ENCODE data around the gene CYFIP2.

CYFIP2 gene

DNA sequence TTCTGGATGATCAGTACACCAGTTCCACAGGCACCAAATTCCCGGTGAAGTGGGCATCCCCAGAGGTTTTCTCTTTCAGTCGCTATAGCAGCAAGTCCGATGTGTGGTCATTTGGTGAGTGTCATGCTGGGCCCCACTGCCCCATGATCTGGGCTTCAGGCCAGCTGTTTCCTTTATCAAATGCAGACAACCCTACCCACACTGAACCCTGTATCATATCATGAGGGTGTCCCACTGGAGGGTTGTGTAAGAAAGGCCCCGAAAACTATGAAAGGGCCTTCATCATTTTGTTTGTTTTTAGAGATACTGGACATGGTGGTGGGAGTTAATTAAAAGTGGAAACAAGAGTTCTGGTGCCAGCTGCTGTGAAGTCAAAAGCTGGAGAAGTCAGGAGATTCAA is 20.0 kb upstream of the CYFIP2 start:
- no peak for TF ChIP-seq GABPA (IDR thresholded peaks at IDR 0.05; ENCODE audit: low read depth)
- TF ChIP-seq SPI1 (IDR thresholded peaks at IDR 0.05; ENCODE audit: borderline replicate concordance, low read depth), result no peak
- TF ChIP-seq POLR2AphosphoS5 (IDR thresholded peaks at IDR 0.05; ENCODE audit: low read depth), result no peak
- TF ChIP-seq, protein P1, sequence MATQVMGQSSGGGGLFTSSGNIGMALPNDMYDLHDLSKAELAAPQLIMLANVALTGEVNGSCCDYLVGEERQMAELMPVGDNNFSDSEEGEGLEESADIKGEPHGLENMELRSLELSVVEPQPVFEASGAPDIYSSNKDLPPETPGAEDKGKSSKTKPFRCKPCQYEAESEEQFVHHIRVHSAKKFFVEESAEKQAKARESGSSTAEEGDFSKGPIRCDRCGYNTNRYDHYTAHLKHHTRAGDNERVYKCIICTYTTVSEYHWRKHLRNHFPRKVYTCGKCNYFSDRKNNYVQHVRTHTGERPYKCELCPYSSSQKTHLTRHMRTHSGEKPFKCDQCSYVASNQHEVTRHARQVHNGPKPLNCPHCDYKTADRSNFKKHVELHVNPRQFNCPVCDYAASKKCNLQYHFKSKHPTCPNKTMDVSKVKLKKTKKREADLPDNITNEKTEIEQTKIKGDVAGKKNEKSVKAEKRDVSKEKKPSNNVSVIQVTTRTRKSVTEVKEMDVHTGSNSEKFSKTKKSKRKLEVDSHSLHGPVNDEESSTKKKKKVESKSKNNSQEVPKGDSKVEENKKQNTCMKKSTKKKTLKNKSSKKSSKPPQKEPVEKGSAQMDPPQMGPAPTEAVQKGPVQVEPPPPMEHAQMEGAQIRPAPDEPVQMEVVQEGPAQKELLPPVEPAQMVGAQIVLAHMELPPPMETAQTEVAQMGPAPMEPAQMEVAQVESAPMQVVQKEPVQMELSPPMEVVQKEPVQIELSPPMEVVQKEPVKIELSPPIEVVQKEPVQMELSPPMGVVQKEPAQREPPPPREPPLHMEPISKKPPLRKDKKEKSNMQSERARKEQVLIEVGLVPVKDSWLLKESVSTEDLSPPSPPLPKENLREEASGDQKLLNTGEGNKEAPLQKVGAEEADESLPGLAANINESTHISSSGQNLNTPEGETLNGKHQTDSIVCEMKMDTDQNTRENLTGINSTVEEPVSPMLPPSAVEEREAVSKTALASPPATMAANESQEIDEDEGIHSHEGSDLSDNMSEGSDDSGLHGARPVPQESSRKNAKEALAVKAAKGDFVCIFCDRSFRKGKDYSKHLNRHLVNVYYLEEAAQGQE (IDR thresholded peaks at IDR 0.05; ENCODE audit: insufficient replicate concordance, low read depth), result no peak
- TF ChIP-seq, protein P2, sequence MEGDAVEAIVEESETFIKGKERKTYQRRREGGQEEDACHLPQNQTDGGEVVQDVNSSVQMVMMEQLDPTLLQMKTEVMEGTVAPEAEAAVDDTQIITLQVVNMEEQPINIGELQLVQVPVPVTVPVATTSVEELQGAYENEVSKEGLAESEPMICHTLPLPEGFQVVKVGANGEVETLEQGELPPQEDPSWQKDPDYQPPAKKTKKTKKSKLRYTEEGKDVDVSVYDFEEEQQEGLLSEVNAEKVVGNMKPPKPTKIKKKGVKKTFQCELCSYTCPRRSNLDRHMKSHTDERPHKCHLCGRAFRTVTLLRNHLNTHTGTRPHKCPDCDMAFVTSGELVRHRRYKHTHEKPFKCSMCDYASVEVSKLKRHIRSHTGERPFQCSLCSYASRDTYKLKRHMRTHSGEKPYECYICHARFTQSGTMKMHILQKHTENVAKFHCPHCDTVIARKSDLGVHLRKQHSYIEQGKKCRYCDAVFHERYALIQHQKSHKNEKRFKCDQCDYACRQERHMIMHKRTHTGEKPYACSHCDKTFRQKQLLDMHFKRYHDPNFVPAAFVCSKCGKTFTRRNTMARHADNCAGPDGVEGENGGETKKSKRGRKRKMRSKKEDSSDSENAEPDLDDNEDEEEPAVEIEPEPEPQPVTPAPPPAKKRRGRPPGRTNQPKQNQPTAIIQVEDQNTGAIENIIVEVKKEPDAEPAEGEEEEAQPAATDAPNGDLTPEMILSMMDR (IDR thresholded peaks at IDR 0.05; ENCODE audit: insufficient read depth, low read length), result no peak
- no peak overlapping the region for H3K27ac ChIP-seq (replicated peaks)
- H3K4me3 ChIP-seq (replicated peaks; ENCODE audit: insufficient read depth, low read length), result no peak overlapping the region
- DNase-seq (ENCODE audit: low read depth in 1 of 2, low spot score in 1 of 2), result no peak
- H3K27me3 ChIP-seq (ENCODE audit: insufficient read depth, poor library complexity, severe bottlenecking), result no peaks in the 10 kb centered on the region

DNA sequence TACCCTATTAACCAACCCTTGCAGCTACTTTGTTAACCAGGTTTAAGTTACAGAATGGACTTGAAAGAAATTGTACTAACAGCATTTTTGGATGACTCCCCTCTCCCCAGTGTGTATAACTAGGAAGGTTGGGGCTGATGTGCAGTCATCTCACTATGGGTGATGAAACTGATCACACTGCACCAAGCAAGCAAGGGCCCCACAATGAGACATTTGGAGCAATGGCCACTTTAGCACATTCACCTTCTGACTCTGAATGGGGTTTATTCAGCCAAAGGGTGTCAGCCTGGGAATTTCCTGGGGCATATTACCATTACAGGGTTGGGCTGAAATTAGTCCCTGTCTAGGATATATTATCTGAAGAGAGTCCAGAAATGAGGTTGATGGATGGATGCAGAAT is 18.7 kb upstream of the CYFIP2 start:
- no peak overlapping the region for H3K27ac ChIP-seq (replicated peaks)
- no peak overlapping the region for H3K4me3 ChIP-seq (replicated peaks; ENCODE audit: insufficient read depth, low read length)
- no peaks in the 10 kb centered on the region for H3K27me3 ChIP-seq (ENCODE audit: insufficient read depth, poor library complexity, severe bottlenecking)
- TF ChIP-seq SPI1 (IDR thresholded peaks at IDR 0.05; ENCODE audit: borderline replicate concordance, low read depth) (no peak), GABPA (IDR thresholded peaks at IDR 0.05; ENCODE audit: low read depth) (no peak), POLR2AphosphoS5 (IDR thresholded peaks at IDR 0.05; ENCODE audit: low read depth) (no peak)
- TF ChIP-seq, protein P2 (IDR thresholded peaks at IDR 0.05; ENCODE audit: insufficient read depth, low read length), result no peak
- TF ChIP-seq, protein P1 (IDR thresholded peaks at IDR 0.05; ENCODE audit: insufficient replicate concordance, low read depth), result no peak
- DNase-seq (ENCODE audit: low read depth in 1 of 2, low spot score in 1 of 2), result no peak

DNA sequence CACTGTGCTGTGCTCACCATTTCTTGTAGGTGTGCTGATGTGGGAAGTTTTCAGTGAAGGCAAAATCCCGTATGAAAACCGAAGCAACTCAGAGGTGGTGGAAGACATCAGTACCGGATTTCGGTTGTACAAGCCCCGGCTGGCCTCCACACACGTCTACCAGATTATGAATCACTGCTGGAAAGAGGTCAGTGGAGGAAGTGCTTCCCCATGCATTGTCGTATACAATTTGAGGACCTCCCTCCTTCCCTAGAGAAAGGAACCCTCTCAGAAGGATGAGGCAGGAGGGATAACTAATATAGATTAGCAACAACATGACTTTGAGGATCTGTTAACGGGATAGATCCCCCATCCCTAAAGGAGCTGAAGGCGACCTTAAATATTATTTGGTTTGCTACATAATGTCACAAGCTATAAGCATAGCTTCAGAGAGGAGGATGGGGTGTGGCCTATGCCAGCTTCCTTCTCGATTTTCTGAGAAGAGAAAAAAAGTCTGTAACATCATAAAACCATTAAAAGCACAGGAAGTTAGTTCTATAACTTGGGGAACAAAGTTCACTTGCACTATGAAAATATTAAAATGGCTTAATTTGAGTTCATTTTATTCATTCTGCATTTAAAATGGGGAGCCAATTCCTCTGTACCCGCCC is 17.0 kb upstream of the CYFIP2 start:
- DNase-seq (ENCODE audit: low read depth in 1 of 2, low spot score in 1 of 2), result no peak
- H3K27me3 ChIP-seq (ENCODE audit: insufficient read depth, poor library complexity, severe bottlenecking), result no peaks in the 10 kb centered on the region
- H3K4me3 ChIP-seq (replicated peaks; ENCODE audit: insufficient read depth, low read length), result no peak overlapping the region
- TF ChIP-seq POLR2AphosphoS5 (IDR thresholded peaks at IDR 0.05; ENCODE audit: low read depth), result no peak
- TF ChIP-seq, protein P2 (IDR thresholded peaks at IDR 0.05; ENCODE audit: insufficient read depth, low read length), result no peak
- no peak for TF ChIP-seq GABPA (IDR thresholded peaks at IDR 0.05; ENCODE audit: low read depth)
- TF ChIP-seq SPI1 (IDR thresholded peaks at IDR 0.05; ENCODE audit: borderline replicate concordance, low read depth), result no peak
- TF ChIP-seq, protein P1 (IDR thresholded peaks at IDR 0.05; ENCODE audit: insufficient replicate concordance, low read depth), result no peak
- no peak overlapping the region for H3K27ac ChIP-seq (replicated peaks)

Measured in HL-60 (cell line).